Chondrocyte (in vitro differentiated cells): ENCODE measurements around the gene EPHA6. TPM values are rescaled to one million over a fixed set of nuclear protein-coding genes. Genes with fewer than 3 reads are reported as not detected.

Experiments used
- DNase-seq: peaks from one replicate; pipeline ENCODE4 v3.0.0; 2021; ENCODE audit warnings: mixed read lengths, low spot score
- H3K27ac Mint-ChIP-seq: one replicate; pipeline ENCODE4 v1.8.0; 2021; ENCODE audit warnings: mild to moderate bottlenecking, moderate library complexity, mixed read lengths; ENCODE audit not compliant: unreplicated experiment
- H3K27me3 Mint-ChIP-seq: 2 replicates; pipeline ENCODE4 v1.8.0; 2021; ENCODE audit warnings: low read depth, mixed read lengths
- H3K36me3 Mint-ChIP-seq: 2 replicates; pipeline ENCODE4 v1.8.0; 2021; ENCODE audit warnings: low read depth, mixed read lengths
- H3K4me1 Mint-ChIP-seq: 2 replicates; pipeline ENCODE4 v1.8.0; 2021; ENCODE audit warnings: low read depth, mild to moderate bottlenecking, mixed read lengths
- H3K4me3 Mint-ChIP-seq: one replicate; pipeline ENCODE4 v1.8.0; 2021; ENCODE audit warnings: mild to moderate bottlenecking, moderate library complexity, mixed read lengths; ENCODE audit not compliant: unreplicated experiment
- H3K9me3 Mint-ChIP-seq: 2 replicates; pipeline ENCODE4 v1.8.0; 2021; ENCODE audit warnings: low read depth, mixed read lengths
- total RNA-seq: library from RNA; stranded (reverse); gene quantifications from 3 replicates; pipeline ENCODE4 v1.2.1, GENCODE V29; 2021
- TF ChIP-seq, protein P1 (sequence below): fragments of 200-600 bp; sonication (generic); IDR thresholded peaks from 2 replicates; pipeline ENCODE4 v1.5.0; 2021; ENCODE audit warnings: antibody characterized with exemption, mild to moderate bottlenecking, moderate library complexity

EPHA6 gene
- total RNA-seq, 1 donor from 2014 or later: 0.62 TPM

DNA sequence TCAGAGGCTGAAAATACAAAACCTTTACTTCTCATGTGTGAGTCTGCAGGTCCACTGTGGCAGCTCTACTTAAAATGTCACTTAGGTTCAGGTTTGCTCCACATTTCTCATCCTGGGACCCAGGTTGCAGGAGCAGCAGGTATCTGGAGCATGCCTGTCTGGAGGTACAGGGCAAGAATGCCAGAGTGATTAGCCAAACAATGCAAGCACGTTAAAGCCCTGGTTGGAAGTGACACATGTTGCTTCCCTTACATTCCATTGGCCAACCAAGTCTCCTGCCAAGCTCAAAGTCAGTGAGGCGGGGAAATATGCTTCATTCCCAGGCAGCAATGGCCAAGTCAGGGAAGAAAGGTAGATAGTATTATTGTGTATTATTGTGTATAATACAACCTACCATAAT is 873.3 kb downstream of the EPHA6 start:
- DNase-seq: no peak
- H3K27ac Mint-ChIP-seq: no peak overlapping the region

DNA sequence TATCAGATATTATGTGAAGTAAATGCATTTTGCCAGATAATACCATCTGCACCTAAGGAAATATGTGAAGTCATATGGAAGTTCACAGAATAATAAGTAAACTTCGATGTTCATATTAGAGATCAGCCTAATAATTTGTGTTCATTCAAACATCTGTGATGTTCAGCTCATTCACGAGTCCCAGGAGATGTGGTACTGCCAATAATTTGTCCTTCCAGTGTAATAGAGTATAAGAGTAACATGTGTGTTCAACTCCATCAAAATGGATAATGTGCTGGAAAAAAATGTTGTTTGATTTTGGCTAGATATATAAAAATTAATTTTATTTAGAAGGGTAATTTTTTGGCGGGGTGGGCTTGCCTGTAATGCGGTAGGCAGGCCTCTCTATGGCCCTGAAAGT is 874.7 kb downstream of the EPHA6 start:
- DNase-seq: no peak
- Mint-ChIP-seq H3K9me3 (peaks cover 5% of the 10 kb centered on the region), H3K4me3 (no peak overlapping the region), H3K36me3 (no peaks in the 10 kb centered on the region), H3K27me3 (peaks cover 7% of the 10 kb centered on the region), H3K4me1 (no peaks in the 10 kb centered on the region), H3K27ac (no peak overlapping the region)
- TF ChIP-seq, protein P1, sequence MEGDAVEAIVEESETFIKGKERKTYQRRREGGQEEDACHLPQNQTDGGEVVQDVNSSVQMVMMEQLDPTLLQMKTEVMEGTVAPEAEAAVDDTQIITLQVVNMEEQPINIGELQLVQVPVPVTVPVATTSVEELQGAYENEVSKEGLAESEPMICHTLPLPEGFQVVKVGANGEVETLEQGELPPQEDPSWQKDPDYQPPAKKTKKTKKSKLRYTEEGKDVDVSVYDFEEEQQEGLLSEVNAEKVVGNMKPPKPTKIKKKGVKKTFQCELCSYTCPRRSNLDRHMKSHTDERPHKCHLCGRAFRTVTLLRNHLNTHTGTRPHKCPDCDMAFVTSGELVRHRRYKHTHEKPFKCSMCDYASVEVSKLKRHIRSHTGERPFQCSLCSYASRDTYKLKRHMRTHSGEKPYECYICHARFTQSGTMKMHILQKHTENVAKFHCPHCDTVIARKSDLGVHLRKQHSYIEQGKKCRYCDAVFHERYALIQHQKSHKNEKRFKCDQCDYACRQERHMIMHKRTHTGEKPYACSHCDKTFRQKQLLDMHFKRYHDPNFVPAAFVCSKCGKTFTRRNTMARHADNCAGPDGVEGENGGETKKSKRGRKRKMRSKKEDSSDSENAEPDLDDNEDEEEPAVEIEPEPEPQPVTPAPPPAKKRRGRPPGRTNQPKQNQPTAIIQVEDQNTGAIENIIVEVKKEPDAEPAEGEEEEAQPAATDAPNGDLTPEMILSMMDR: no peak

More for the DNA sequence above, 873.3 kb downstream of the EPHA6 start:
- Mint-ChIP-seq H3K27me3 (peaks cover 7% of the 10 kb centered on the region), H3K36me3 (no peaks in the 10 kb centered on the region), H3K9me3 (peaks cover 5% of the 10 kb centered on the region), H3K4me3 (no peak overlapping the region), H3K4me1 (no peaks in the 10 kb centered on the region)
- TF ChIP-seq, protein P1: no peak

DNA sequence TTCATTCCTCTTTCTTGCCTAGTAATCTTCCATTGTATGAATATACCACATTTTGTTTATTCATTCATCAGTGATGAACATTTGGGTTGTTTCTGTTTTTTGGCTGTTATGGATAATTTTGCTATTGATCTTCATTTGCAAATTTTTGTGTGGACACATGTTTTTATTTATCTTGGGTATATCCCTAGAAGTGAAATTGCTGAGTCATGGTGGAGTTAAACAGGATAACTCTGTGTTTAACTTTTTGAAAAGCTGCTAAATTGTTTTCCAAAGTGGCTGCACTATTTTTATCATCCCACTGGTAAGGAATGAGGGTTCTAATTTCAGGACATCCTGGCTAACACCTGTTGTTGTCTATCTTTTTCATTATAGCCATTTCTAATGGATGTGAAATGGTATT is 875.6 kb downstream of the EPHA6 start:
- Mint-ChIP-seq H3K27ac (no peak overlapping the region), H3K9me3 (peaks cover 5% of the 10 kb centered on the region), H3K27me3 (peaks cover 4% of the 10 kb centered on the region), H3K4me3 (no peak overlapping the region), H3K36me3 (no peaks in the 10 kb centered on the region), H3K4me1 (no peaks in the 10 kb centered on the region)
- no peak for DNase-seq
- TF ChIP-seq, protein P1: no peak

DNA sequence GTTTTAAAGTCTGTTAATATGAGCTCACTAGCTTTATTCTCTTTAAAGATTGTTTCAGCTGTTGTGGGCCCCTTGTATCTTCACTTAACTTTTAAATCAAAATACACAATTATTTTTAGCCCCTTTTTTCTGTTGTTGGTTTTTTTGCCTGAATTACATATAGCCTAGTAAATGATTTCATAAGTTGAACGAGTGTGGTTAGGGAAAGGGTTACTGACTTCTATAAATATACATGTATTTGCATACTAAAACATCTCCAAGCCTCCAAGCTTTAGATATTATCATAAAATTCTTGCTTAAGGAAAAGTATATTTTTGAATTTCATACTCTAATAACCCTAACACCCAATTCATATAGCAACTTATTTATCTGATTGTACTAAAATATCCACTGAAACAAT is 877.0 kb downstream of the EPHA6 start:
- peaks cover 1% of the 10 kb centered on the region for H3K27me3 Mint-ChIP-seq
- H3K4me3 Mint-ChIP-seq: no peak overlapping the region
- peaks cover 5% of the 10 kb centered on the region for H3K9me3 Mint-ChIP-seq
- no peaks in the 10 kb centered on the region for H3K4me1 Mint-ChIP-seq
- TF ChIP-seq, protein P1: no peak
- no peaks in the 10 kb centered on the region for H3K36me3 Mint-ChIP-seq
- H3K27ac Mint-ChIP-seq: no peak overlapping the region
- DNase-seq: no peak

DNA sequence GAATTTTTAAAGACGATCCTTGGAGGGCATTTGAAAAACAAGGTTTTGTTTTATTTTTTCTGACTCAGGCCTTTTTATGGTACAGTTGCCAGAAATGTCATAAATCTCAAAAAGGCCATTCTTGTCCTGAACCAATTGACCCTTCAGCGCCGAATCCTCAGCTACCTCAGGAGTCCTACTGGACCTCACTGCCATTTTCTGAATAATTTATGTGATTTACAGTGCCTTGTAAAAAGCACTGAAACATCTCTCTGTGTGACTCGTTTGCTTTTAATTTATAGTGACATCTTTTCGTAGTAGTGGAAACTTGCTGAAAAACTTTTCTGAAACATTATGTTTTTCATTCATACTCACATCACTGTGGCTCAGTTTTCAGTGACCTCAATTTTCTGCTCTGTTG is 878.0 kb downstream of the EPHA6 start:
- TF ChIP-seq, protein P1: no peak
- H3K4me3 Mint-ChIP-seq: no peak overlapping the region
- H3K4me1 Mint-ChIP-seq: no peaks in the 10 kb centered on the region
- H3K9me3 Mint-ChIP-seq: peaks cover 5% of the 10 kb centered on the region
- DNase-seq: no peak
- H3K27me3 Mint-ChIP-seq: peaks cover 1% of the 10 kb centered on the region
- H3K36me3 Mint-ChIP-seq: no peaks in the 10 kb centered on the region
- no peak overlapping the region for H3K27ac Mint-ChIP-seq
